ENCODE data around the gene NKX1-1.

DNA sequence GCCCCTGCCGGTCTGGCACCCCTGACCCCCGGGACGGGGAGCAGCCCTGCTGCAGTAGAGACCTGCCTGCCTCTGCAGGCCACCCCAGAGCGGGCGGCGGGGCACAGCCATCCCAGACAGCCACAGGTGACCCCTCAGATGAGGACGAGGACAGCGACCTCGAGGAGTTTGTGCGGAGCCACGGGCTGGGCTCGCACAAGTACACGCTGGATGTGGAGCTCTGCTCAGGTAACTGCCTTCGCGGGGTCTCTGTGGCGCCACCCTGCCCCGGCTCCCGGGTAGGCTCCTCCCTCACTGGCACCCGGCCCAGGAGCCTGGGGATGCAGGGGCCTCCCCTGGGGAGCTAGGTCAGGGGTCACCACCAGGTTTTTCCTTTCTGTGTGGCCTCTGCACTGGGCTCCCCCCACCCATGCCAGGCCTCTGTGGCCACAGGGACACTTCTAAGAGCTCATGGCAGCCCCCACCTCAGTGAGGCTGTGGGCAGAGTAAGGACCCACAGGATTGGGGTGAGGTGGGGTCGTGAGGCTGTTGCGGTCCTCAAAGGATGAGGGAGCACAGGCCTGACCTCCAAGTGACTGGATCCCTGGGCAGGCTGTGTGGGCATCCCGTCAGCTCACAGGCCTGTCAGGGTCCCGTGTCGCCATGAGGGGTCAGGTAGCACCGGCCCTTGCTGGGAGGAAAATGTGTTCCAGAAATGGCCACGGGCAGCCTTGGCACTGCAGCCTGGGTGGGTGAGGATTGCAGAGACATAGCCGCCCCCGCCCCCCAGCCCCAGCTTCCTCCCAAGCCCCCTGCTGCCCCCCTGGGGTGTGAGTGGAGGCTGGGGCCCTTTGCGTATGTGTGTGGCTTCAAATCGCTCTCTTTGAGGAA, 52.8 kb downstream of the NKX1-1 start:
- TF ChIP-seq POLR2A (IDR thresholded peaks at IDR 0.05) (no peak), POLR2AphosphoS5 (IDR thresholded peaks at IDR 0.05) (no peak)
